Trophoblast cell (in vitro differentiated cells and primary cell): ENCODE measurements around the gene TSPAN31.

Source experiments
- DNase-seq, 2 donors: peaks; one replicate each; pipeline ENCODE4 v3.0.0-alpha.2; 2016
- H2AFZ ChIP-seq: 2 replicates; pipeline ENCODE4 v1.6.1; 2013; ENCODE audit warnings: low read length, moderate library complexity, mild to moderate bottlenecking; ENCODE audit not compliant: insufficient read depth, poor library complexity
- H2AK5ac ChIP-seq: 2 replicates; pipeline ENCODE4 v1.6.1; 2013; ENCODE audit warnings: mild to moderate bottlenecking, low read length
- H2BK120ac ChIP-seq: 2 replicates; pipeline ENCODE4 v1.6.1; 2013; ENCODE audit warnings: low read length, mild to moderate bottlenecking, moderate library complexity; ENCODE audit not compliant: insufficient read depth, poor library complexity
- H2BK12ac ChIP-seq: 2 replicates; pipeline ENCODE4 v1.6.1; 2013; ENCODE audit warnings: mild to moderate bottlenecking, low read length, moderate library complexity
- H2BK5ac ChIP-seq: 2 replicates; pipeline ENCODE4 v1.6.1; 2013; ENCODE audit warnings: low read length, low read depth, moderate library complexity, mild to moderate bottlenecking; ENCODE audit not compliant: poor library complexity
- H3K14ac ChIP-seq: 2 replicates; pipeline ENCODE4 v1.6.1; 2013; ENCODE audit warnings: mild to moderate bottlenecking, low read length
- H3K18ac ChIP-seq: 2 replicates; pipeline ENCODE4 v1.6.1; 2013; ENCODE audit warnings: mild to moderate bottlenecking, low read length
- H3K23ac ChIP-seq: 2 replicates; pipeline ENCODE4 v1.6.1; 2013; ENCODE audit warnings: low read length
- H3K27ac ChIP-seq: 2 replicates; pipeline ENCODE4 v1.5.1; 2013; ENCODE audit warnings: low read depth, mild to moderate bottlenecking, inconsistent platforms, low read length, moderate library complexity
- H3K27me3 ChIP-seq: 2 replicates; pipeline ENCODE4 v1.6.1; 2013; ENCODE audit warnings: inconsistent platforms, mild to moderate bottlenecking, low read length, moderate library complexity; ENCODE audit not compliant: insufficient read depth
- H3K36me3 ChIP-seq, 2 experiments: 1 replicate in 1 of 2; 2 replicates in 1 of 2; pipeline ENCODE4 v1.6.1; 2013; ENCODE audit warnings: low read length in 2 of 2, mild to moderate bottlenecking in 2 of 2, moderate library complexity in 1 of 2; ENCODE audit not compliant: insufficient read depth in 2 of 2, control insufficient read depth in 1 of 2
- H3K4ac ChIP-seq: 2 replicates; pipeline ENCODE4 v1.6.1; 2013; ENCODE audit warnings: low read depth, mild to moderate bottlenecking, low read length, moderate library complexity
- H3K4me1 ChIP-seq, 2 experiments: 1 replicate in 1 of 2; 2 replicates in 1 of 2; pipeline ENCODE4 v1.6.1; 2013; ENCODE audit warnings: low read length in 2 of 2, mild to moderate bottlenecking in 2 of 2, moderate library complexity in 1 of 2; ENCODE audit not compliant: insufficient read depth in 2 of 2, control insufficient read depth in 1 of 2
- H3K4me2 ChIP-seq: 2 replicates; pipeline ENCODE4 v1.6.1; 2013; ENCODE audit warnings: inconsistent platforms, mild to moderate bottlenecking, low read length, moderate library complexity
- H3K4me3 ChIP-seq: 2 replicates; pipeline ENCODE4 v1.5.1; 2013; ENCODE audit warnings: mild to moderate bottlenecking, low read depth, low read length, inconsistent platforms
- H3K79me1 ChIP-seq: one replicate; pipeline ENCODE4 v1.6.1; 2013; ENCODE audit warnings: low read length
- H3K79me2 ChIP-seq: 2 replicates; pipeline ENCODE4 v1.6.1; 2013; ENCODE audit warnings: low read length, mild to moderate bottlenecking; ENCODE audit not compliant: control insufficient read depth, insufficient read depth, poor library complexity
- H3K9ac ChIP-seq: 2 replicates; pipeline ENCODE4 v1.6.1; 2013; ENCODE audit warnings: mild to moderate bottlenecking, low read length
- H3K9me3 ChIP-seq: 2 replicates; pipeline ENCODE4 v1.6.1; 2013; ENCODE audit warnings: low read depth, mild to moderate bottlenecking, control low read depth, inconsistent platforms, low read length; ENCODE audit not compliant: insufficient read depth
- H4K12ac ChIP-seq: 2 replicates; pipeline ENCODE4 v1.6.1; 2013; ENCODE audit warnings: low read depth, mild to moderate bottlenecking, low read length, moderate library complexity
- H4K8ac ChIP-seq: 2 replicates; pipeline ENCODE4 v1.6.1; 2013; ENCODE audit warnings: low read depth, mild to moderate bottlenecking, low read length, moderate library complexity
- H4K91ac ChIP-seq: one replicate; pipeline ENCODE4 v1.6.1; 2013; ENCODE audit warnings: low read depth, mild to moderate bottlenecking, low read length, moderate library complexity
- WGBS: extraction: QIAGEN DNeasy Blood & Tissue Kit; methylation state at CpG from one replicate; pipeline ENCODE4 v1.1.7; 2013; ENCODE audit warnings: missing lambda C conversion rate; ENCODE audit not compliant: insufficient read length, insufficient coverage; ENCODE audit errors: extremely low coverage; 5-methylcytosine and 5-hydroxymethylcytosine counted together

The TSPAN31 gene

GRCh38 chr12:57775044-57775443 lies 30.2 kb downstream of the TSPAN31 start:
- no peak overlapping the region for H3K23ac ChIP-seq
- H3K18ac ChIP-seq = no peak overlapping the region
- H3K4me1 ChIP-seq = peaks cover 2 to 8% of the 10 kb centered on the region in 2 experiments
- no peak overlapping the region for H3K4me2 ChIP-seq
- no peaks in the 10 kb centered on the region for H3K27me3 ChIP-seq
- H3K79me2 ChIP-seq = peaks cover 7% of the 10 kb centered on the region
- H3K27ac ChIP-seq = no peak overlapping the region
- H4K12ac ChIP-seq = no peak overlapping the region
- H2AK5ac ChIP-seq = no peak overlapping the region
- H3K4ac ChIP-seq = no peak overlapping the region
- H2BK120ac ChIP-seq = no peak overlapping the region
- peaks cover 11% of the 10 kb centered on the region for H3K79me1 ChIP-seq
- H2AFZ ChIP-seq = no peak overlapping the region
- peaks cover 0 to 4% of the 10 kb centered on the region in 2 experiments for H3K36me3 ChIP-seq
- H2BK5ac ChIP-seq = no peak overlapping the region
- H3K14ac ChIP-seq = no peak overlapping the region
- no peak overlapping the region for H4K8ac ChIP-seq
- no peak overlapping the region for H3K9ac ChIP-seq
- no peak overlapping the region for H2BK12ac ChIP-seq
- DNase-seq = no peak
- no peak overlapping the region for H4K91ac ChIP-seq
- no peak overlapping the region for H3K4me3 ChIP-seq
- H3K9me3 ChIP-seq = no peaks in the 10 kb centered on the region
- WGBS = no CpG with 5 or more reads among the region's 3 CpGs

DNA sequence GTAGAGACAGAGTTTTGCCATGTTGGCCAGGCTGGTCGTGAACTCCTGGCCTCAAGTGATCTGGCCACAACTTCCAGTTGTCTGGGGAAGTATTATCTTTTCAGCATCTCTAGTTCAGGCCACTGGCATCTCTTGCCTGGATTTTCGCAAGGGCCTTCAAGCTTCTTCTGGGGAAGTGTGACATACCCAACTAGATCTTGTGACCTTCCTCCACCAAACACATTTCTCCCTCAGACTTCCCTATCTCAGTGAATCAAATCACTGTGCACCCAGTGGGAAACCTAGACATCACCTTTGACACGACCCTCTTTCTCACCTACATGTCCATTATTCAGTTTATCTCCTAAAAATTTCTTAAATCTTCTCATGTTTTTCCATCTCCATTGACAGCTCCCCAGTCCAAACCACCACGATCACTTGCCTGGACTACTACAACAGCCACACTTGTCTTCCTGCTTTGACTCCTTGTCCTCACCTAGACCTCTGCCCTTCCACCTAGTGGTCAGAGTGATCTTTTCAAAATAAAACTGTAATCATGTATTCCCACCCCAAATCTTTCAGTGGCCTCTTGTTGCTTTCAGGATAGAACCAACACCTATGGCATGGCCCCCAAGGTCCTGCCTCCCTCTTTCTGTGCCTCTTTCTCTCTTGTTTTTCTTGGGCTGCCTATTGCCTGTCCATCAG lies 30.9 kb downstream of the TSPAN31 start:
- no peak overlapping the region for H4K12ac ChIP-seq
- no peak overlapping the region for H4K8ac ChIP-seq
- H2BK12ac ChIP-seq = no peak overlapping the region
- H3K4me3 ChIP-seq = no peak overlapping the region
- no peaks in the 10 kb centered on the region for H3K9me3 ChIP-seq
- DNase-seq = no peak
- H2BK5ac ChIP-seq = no peak overlapping the region
- no peak overlapping the region for H3K9ac ChIP-seq
- no peak overlapping the region for H3K27ac ChIP-seq
- H3K79me1 ChIP-seq = peaks cover 11% of the 10 kb centered on the region
- no peak overlapping the region for H4K91ac ChIP-seq
- H3K14ac ChIP-seq = no peak overlapping the region
- peaks cover 0 to 2% of the 10 kb centered on the region in 2 experiments for H3K36me3 ChIP-seq
- no CpG with 5 or more reads among the region's 4 CpGs for WGBS
- H3K4me2 ChIP-seq = no peak overlapping the region
- H3K23ac ChIP-seq = no peak overlapping the region
- no peak overlapping the region for H2AK5ac ChIP-seq
- H2BK120ac ChIP-seq = no peak overlapping the region
- no peak overlapping the region for H3K18ac ChIP-seq
- peaks cover 2 to 8% of the 10 kb centered on the region in 2 experiments for H3K4me1 ChIP-seq
- H3K27me3 ChIP-seq = no peaks in the 10 kb centered on the region
- H3K79me2 ChIP-seq = peaks cover 7% of the 10 kb centered on the region
- H2AFZ ChIP-seq = no peak overlapping the region
- H3K4ac ChIP-seq = no peak overlapping the region

- Histone ChIP-seq H3K36me3 (no peaks in the 10 kb centered on the region), H4K12ac (no peak overlapping the region), H2BK5ac (no peak overlapping the region), H4K8ac (no peak overlapping the region), H2BK12ac (no peak overlapping the region), H3K4me3 (no peak overlapping the region), H3K4me2 (no peak overlapping the region), H3K23ac (no peak overlapping the region), H3K9me3 (no peaks in the 10 kb centered on the region), H3K9ac (no peak overlapping the region), H2AFZ (no peak overlapping the region), H3K14ac (no peak overlapping the region), H3K79me1 (peaks cover 11% of the 10 kb centered on the region), H3K18ac (no peak overlapping the region), H3K27me3 (no peaks in the 10 kb centered on the region), H2AK5ac (no peak overlapping the region), H2BK120ac (no peak overlapping the region), H4K91ac (no peak overlapping the region), H3K4ac (no peak overlapping the region), H3K79me2 (peaks cover 7% of the 10 kb centered on the region), H3K27ac (no peak overlapping the region), H3K4me1 (peaks cover 2 to 4% of the 10 kb centered on the region in 2 experiments)
- WGBS = no CpG with 5 or more reads among the region's 2 CpGs
- DNase-seq = no peak
Measured at GRCh38 chr12:57776247-57776587, 31.4 kb downstream of the TSPAN31 start.

- DNase-seq = no peak
- Histone ChIP-seq H2AK5ac (no peak overlapping the region), H3K27ac (no peak overlapping the region)
Measured at GRCh38 chr12:57777367-57777766, 32.5 kb downstream of the TSPAN31 start.

More at GRCh38 chr12:57777367-57777766, 32.5 kb downstream of the TSPAN31 start:
- H2AFZ ChIP-seq = no peak overlapping the region
- peaks cover 4% of the 10 kb centered on the region for H3K79me2 ChIP-seq
- H3K27me3 ChIP-seq = no peaks in the 10 kb centered on the region
- H3K14ac ChIP-seq = no peak overlapping the region
- H3K23ac ChIP-seq = no peak overlapping the region
- no CpG with 5 or more reads among the region's 7 CpGs for WGBS
- no peak overlapping the region for H2BK120ac ChIP-seq
- no peak overlapping the region for H4K8ac ChIP-seq
- H3K9ac ChIP-seq = no peak overlapping the region
- no peak overlapping the region for H3K4me3 ChIP-seq
- peaks cover 0 to 2% of the 10 kb centered on the region in 2 experiments for H3K4me1 ChIP-seq
- no peak overlapping the region for H4K91ac ChIP-seq
- H3K36me3 ChIP-seq = no peaks in the 10 kb centered on the region
- no peaks in the 10 kb centered on the region for H3K9me3 ChIP-seq
- H3K18ac ChIP-seq = no peak overlapping the region
- H2BK5ac ChIP-seq = no peak overlapping the region
- no peak overlapping the region for H2BK12ac ChIP-seq
- peaks cover 6% of the 10 kb centered on the region for H3K79me1 ChIP-seq
- no peak overlapping the region for H3K4ac ChIP-seq
- H3K4me2 ChIP-seq = no peak overlapping the region
- H4K12ac ChIP-seq = no peak overlapping the region
